ENCODE data around the gene WAC. TPM values are rescaled to one million over a fixed set of nuclear protein-coding genes. Genes with fewer than 3 reads are reported as not detected.
"Not testable (repeated sequence)": the region's sequence is repeated elsewhere in the genome, so short reads cannot be mapped to it uniquely, and the experiment has no call there.

WAC gene
- total RNA-seq (100 to 1,000 TPM in 5 of 7 donors, 10 to 100 TPM in 2; 74.6 to 124 (median 113) TPM), polyA plus RNA-seq (100 to 1,000 TPM in 1 of 2 donors, 10 to 100 TPM in 1; 60.5 to 164 TPM)
- long read RNA-seq, donor 1, full-length matches to known transcripts: 19 of 111 reads
- long read RNA-seq, donor 1, partial matches to known transcripts: 49 of 111 reads
- long read RNA-seq, donor 1, other reads (novel, unspliced or antisense): 43 of 111 reads
- long read RNA-seq, donor 2, transcript WAC-203 (14 exons, 3,042 nt): major isoform, 6 of 19 reads
- long read RNA-seq, donor 2, partial matches to known transcripts: 13 of 19 reads
- long read RNA-seq, donor 2, other reads (novel, unspliced or antisense): 0 of 19 reads
- long read RNA-seq, donor 3, full-length matches to known transcripts: 28 of 66 reads
- long read RNA-seq, donor 3, partial matches to known transcripts: 23 of 66 reads
- long read RNA-seq, donor 3, other reads (novel, unspliced or antisense): 15 of 66 reads

GRCh38 chr10:28532337-28533185 lies at the start of gene WAC:
WAC (plus strand) TSS chr10:28533118; CDS start chr10:28533580, 462 bp downstream.
- Histone ChIP-seq H3K4me1 (ENCODE audit: insufficient read depth) (peaks cover 3% of the 10 kb centered on the region), H3K27ac (peak within 1 kb of the TSS; percentile 85 to 98), H3K27me3 (no peaks in the 10 kb centered on the region), H3K36me3 (no peaks in the 10 kb centered on the region), H3K4me3 (peak within 1 kb of the TSS; percentile 55), H3K9me3 (no peaks in the 10 kb centered on the region)
- WGBS, 3 donors: 0 to 1% (median 0%) methylated on average over 91 to 102 of the region's 102 CpGs
- intact Hi-C loops (cut with DNase I): no loop called here
- peak; percentile 96 to 98 (median 97) for DNase-seq
- peak in 2 of 3 donors; percentile 17 to 66 for TF ChIP-seq CTCF (IDR thresholded peaks at IDR 0.05)
- peak; percentile 81 for TF ChIP-seq POLR2A (IDR thresholded peaks at IDR 0.05)
- TF ChIP-seq EP300 (IDR thresholded peaks at IDR 0.05): no peak

GRCh38 chr10:28489206-28489605 lies 43.7 kb upstream of the WAC start:
- Histone ChIP-seq H3K27ac (no peak overlapping the region), H3K4me1 (ENCODE audit: insufficient read depth) (no peaks in the 10 kb centered on the region), H3K9me3 (no peaks in the 10 kb centered on the region), H3K36me3 (no peaks in the 10 kb centered on the region), H3K27me3 (no peaks in the 10 kb centered on the region), H3K4me3 (no peak overlapping the region)
- intact Hi-C loops (cut with DNase I): no loop called here
- WGBS, 3 donors: 91 to 95% (median 93%) methylated on average over 6 of the region's 6 CpGs
- TF ChIP-seq CTCF (IDR thresholded peaks at IDR 0.05) (no peak), POLR2A (IDR thresholded peaks at IDR 0.05) (no peak)
- no peak for DNase-seq

- H3K36me3 ChIP-seq; H3K27ac ChIP-seq; H3K4me1 ChIP-seq (ENCODE audit: insufficient read depth); H3K27me3 ChIP-seq; H3K9me3 ChIP-seq; H3K4me3 ChIP-seq; DNase-seq; intact Hi-C loops (cut with DNase I): not testable (repeated sequence)
- 87 to 91% (median 89%) methylated on average over 2 of the region's 2 CpGs for WGBS, 3 donors
Observed at GRCh38 chr10:28490256-28490865, 42.6 kb upstream of the WAC start.

- H3K27ac ChIP-seq: no peak overlapping the region
- H3K27me3 ChIP-seq: no peaks in the 10 kb centered on the region
- intact Hi-C loops (cut with DNase I): no loop called here
- DNase-seq: no peak
- H3K36me3 ChIP-seq: no peaks in the 10 kb centered on the region
- no peaks in the 10 kb centered on the region for H3K9me3 ChIP-seq
- H3K4me3 ChIP-seq: no peak overlapping the region
- no peak for TF ChIP-seq POLR2A (IDR thresholded peaks at IDR 0.05)
- no peak for TF ChIP-seq CTCF (IDR thresholded peaks at IDR 0.05)
- TF ChIP-seq EP300 (IDR thresholded peaks at IDR 0.05): no peak
- H3K4me1 ChIP-seq (ENCODE audit: insufficient read depth): no peaks in the 10 kb centered on the region
- 65 to 70% (median 68%) methylated on average over 12 of the region's 12 CpGs for WGBS, 3 donors
Observed at GRCh38 chr10:28492116-28492920, 40.6 kb upstream of the WAC start.
